Vagina (tissue), 2 donors: ENCODE measurements around the gene ST6GALNAC5.

ENCODE experiments used
- POLR2A ChIP-seq, 2 donors: fragments of 450-650 bp; IDR thresholded peaks; one replicate each; pipeline ENCODE4 v1.6.1; 2017; ENCODE audit warnings: antibody characterized with exemption in 2 of 2, mild to moderate bottlenecking in 2 of 2, moderate library complexity in 2 of 2
- POLR2AphosphoS5 ChIP-seq, 2 donors: sonication (generic); formaldehyde crosslinking; IDR thresholded peaks; one replicate each; pipeline ENCODE4 v1.9.0; 2017; ENCODE audit warnings: antibody characterized with exemption in 2 of 2, mild to moderate bottlenecking in 2 of 2, low read depth in 1 of 2; ENCODE audit not compliant: insufficient read depth in 1 of 2
- TF ChIP-seq, protein P1 (sequence below), 3 experiments: fragments of 450-650 bp in 2 of 3; fragments of 200-600 bp in 1 of 3; sonication (generic) in 1 of 3; IDR thresholded peaks; one replicate each; pipeline ENCODE4 v1.5.1; 2017 to 2019; ENCODE audit warnings: antibody characterized with exemption in 3 of 3, mild to moderate bottlenecking in 2 of 3, moderate library complexity in 2 of 3

- TF ChIP-seq, protein P1, sequence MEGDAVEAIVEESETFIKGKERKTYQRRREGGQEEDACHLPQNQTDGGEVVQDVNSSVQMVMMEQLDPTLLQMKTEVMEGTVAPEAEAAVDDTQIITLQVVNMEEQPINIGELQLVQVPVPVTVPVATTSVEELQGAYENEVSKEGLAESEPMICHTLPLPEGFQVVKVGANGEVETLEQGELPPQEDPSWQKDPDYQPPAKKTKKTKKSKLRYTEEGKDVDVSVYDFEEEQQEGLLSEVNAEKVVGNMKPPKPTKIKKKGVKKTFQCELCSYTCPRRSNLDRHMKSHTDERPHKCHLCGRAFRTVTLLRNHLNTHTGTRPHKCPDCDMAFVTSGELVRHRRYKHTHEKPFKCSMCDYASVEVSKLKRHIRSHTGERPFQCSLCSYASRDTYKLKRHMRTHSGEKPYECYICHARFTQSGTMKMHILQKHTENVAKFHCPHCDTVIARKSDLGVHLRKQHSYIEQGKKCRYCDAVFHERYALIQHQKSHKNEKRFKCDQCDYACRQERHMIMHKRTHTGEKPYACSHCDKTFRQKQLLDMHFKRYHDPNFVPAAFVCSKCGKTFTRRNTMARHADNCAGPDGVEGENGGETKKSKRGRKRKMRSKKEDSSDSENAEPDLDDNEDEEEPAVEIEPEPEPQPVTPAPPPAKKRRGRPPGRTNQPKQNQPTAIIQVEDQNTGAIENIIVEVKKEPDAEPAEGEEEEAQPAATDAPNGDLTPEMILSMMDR (IDR thresholded peaks at IDR 0.05): no peak
- TF ChIP-seq POLR2A (IDR thresholded peaks at IDR 0.05) (no peak), POLR2AphosphoS5 (IDR thresholded peaks at IDR 0.05; ENCODE audit: insufficient read depth in 1 of 2, low read depth in 1 of 2) (no peak)
Observed at GRCh38 chr1:77089756-77090155, 222.5 kb downstream of the ST6GALNAC5 start.
